GM04504 (cell line): Measurements from ENCODE around the gene TOM1L1.

Experiments
- DNase-seq: peaks from one replicate; pipeline ENCODE4 v3.0.0-alpha.2; 2012; ENCODE audit warnings: low read depth

TOM1L1 gene

DNA sequence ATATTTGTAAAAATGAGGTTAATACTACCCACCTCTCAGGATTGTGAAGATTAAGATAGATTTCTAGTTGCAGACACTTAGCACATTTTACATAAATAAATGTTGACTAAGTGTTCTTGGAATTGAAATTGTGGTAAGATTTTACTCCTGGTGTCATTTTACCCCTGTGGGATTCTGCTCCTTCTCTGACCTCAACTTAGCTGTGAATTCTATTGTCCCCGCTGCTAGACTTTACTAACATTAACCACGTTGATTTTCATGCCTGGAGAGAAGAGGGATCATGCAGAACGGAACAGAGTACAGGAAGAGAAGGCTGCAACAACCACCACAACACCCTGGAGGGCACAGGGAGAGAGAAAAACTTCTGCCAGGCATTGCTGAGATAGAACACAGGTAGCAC lies 2.1 kb upstream of the TOM1L1 start:
- no peak for DNase-seq

DNA sequence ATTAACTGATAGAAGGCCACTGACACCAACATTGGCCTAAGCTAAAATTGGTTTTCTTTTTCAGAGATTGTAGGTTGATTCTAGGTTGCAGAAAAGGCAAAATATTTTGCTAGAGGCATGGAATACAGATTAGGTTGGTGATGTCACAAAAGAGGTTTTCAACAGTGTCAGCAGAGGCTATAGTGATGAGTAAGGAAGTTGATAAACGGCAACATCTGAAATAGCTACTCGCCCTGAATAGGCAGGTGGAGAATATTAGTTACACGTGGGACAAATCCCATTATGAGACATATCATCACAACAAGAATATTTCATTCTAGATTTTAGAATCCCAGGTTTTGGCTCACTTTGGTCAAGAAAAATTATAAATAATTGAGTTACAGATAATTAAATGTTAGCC lies 1.5 kb upstream of the TOM1L1 start:
- DNase-seq = no peak

DNA sequence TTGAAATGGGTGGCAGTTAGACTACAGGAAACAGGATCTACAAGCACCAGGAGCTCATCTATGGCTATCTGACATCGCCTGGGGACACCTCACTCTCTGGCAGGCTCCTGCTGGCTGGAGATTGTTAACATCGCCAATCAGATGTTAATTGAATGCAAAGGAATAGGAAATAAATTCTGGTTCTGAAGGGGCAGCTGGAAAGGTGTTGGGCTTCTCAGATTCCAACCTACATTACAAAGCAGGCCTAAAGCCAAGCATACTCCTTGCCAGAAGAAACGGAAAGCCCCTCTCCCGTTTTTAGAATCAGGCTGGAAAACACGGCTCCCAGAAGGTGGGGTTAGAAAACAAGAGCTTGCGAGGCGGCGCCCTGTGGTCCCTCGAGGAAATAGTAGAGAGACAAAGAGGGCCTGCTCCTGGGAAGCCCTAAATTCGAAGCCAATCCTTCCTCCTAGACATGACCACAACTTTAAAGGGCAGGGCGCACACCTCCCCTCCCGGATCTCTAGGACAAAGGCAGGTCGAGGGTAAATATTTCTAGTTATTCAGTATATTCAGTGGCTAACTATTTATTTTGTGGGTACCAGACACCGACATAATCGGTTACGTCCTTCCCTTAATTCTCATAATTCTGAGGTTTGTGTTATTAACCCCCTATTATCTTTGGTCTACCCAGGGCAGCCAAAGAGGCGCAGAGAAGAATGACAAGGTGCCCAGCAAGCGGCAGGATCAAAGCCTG lies 763 bp upstream of the TOM1L1 start:
- DNase-seq = no peak

DNA sequence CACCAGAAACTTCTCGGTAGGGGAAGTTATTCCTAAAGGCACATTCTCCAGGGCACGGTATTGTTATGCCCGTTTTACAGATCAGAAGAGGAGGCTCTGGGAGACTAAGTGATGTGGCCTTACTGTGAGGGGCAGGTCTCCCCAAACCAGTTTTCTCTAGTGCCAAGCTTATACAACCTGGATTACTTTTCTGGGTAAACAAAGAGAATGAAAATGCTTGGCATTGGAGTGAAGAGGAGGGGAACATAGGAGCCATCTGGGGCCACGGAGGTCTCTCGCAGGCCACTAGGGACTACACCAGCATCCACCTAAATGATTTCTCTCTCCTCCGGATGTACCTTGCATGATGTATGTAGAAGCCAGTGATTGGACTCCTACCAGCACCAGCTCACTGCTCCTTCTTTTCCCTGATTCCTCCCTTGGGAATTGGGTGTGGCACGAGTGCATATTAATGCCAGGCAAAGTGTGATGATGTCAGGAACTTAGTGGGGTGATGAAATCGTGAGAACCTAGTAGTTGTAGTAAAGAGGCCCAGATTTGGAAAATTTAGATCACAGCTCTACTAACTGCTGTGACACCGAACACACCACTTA lies 674 bp downstream of the TOM1L1 start:
- peak; percentile 34 for DNase-seq

DNA sequence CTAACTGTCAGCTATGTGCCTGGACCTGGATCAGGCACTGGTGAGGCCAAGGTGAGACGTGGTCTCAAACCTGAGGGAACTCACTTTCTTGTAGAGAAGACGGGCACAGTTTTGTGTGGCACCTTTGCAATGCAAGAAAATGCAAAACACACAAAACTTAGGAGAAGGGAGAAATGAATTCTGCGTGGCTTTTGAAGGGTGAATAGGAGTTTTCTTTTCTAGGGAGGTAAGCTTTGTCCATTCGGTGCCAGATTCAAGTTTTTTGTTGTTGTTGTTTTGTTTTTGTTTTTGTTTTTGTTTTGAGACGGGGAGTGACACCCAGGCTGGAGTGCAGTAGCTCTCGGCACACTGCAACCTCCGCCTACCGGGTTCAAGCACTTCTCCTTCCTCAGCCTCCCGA lies 1.4 kb downstream of the TOM1L1 start:
- DNase-seq = no peak

DNA sequence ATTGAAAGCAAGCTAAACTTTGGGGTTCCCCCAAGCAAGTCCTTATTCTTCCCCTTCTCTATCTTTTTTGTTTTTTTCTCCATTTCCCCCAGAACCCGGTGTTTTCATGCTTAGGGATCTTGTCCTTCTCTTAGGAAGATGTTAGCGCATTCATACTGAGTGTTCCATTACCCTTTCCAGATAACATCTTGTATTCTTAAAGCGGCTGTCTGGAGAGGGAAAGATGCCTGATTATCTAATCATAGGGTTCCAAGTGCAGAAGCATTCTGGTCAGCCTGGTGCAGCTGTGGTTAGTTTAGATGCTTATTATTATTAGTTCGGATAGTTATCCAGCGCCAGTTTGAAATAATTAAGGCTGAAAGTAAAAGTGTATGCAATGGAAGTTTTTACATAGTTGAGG lies 2.0 kb downstream of the TOM1L1 start:
- no peak for DNase-seq

DNA sequence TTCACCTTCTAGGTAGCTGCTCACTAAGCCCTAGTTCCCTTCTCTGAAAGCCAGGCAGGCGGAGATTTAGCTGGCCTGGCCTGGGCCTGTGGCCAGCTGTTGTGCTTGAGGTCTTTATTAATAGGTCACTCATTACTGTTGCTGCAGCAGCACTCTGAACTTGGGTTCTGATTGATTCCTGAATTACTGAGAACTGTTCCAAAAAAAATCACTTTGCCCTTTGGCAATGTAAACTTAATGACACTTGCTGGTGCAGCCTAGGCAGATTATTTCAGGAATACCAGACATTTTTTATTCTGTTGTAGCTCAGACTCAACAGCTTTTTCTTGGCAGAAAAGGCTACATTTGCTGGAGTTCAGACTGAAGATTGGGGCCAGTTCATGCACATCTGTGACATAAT lies 2.7 kb downstream of the TOM1L1 start:
- no peak for DNase-seq

DNA sequence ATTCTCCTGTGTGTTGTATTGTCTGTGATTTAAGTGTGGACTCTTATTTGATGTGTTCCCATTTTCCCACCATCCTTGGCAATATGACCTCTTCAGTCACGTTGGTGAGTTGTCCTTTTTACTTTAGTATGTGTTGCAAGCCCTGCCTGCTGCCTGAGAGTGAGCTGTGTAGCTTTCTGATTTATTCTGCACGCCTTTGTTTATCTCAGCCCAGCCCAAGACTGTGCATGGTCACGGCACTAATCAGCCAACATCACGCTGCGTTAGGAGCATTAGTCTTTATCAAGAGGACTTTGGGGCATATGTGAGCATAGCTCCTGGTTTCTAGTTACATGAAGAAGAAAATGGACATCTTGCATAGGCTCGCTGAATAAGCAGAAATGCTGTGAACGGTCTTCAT lies 6.0 kb downstream of the TOM1L1 start:
- no peak for DNase-seq

DNA sequence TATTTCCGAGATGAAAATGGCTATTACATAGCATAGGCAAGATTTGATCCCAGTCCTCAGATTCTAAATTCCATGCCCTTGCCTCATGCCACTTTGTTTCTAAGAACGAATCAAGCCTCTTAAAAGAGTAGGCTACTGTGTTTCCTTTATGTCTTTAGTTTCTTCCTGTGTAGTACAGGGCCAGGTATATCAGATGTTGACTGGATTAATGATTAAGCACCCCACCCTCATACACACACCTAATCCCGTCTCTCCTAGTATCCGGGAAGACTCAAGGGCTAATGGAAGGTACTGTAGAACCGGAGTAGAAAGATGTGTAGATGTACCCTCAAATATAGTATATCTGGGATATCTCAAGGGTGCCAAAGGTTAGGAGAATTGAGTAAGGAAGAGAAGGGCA lies 6.7 kb downstream of the TOM1L1 start:
- DNase-seq = no peak

DNA sequence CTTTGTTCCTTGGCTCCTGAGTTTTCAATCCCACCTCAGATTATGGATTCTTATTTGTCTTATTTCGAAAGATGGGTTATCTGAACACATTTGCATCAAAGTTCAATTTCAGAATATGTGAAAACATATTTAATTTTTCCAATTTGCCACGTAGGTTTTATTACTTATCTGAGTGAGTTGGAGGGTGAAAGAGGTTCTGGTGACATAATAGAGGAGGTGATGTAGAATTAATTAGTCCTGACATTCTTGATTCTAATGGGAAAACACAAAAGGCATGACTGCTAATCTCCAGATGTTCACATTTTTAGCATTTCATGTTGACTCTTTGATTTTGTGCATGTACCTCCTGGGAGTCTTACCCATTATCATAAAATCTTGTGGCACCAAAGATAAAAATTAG lies 9.1 kb downstream of the TOM1L1 start:
- no peak for DNase-seq

DNA sequence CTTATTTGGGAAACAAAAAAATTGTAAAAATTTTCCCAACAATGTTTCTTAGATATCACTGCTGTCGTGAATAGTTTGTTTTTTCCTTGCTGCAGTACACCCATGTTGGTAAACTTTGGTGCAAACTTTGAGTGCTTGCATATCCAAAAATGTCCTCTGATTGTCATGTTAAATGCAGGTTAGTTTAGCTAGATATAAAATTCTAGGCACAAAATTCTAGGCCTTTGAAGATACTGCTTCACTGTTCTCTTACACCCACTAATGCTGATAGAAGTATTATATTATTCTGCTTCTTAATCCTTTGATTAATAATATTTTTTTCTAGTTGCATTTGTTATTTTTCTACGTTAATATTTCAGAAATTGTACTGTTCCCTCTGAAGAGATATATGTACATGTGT lies 16.1 kb downstream of the TOM1L1 start:
- DNase-seq = no peak

DNA sequence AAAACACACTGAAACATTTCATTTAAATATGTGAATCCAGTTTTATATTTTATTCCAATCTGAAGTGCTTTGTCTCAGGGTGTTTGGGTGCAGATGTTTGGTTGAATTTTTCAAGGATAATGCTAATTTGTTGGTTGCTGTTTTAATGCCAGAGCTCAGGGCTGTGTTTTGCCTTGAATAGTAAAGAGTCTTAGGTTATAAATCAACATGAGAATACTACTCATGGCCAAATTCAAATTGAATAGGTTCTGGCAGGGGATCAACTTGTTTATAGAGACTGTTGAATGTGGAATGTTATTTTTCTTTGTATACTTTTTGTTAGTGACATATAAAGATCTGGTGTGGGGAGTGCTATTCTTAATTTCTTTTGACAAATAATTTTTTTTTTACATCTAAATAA lies 18.8 kb downstream of the TOM1L1 start:
- no peak for DNase-seq

DNA sequence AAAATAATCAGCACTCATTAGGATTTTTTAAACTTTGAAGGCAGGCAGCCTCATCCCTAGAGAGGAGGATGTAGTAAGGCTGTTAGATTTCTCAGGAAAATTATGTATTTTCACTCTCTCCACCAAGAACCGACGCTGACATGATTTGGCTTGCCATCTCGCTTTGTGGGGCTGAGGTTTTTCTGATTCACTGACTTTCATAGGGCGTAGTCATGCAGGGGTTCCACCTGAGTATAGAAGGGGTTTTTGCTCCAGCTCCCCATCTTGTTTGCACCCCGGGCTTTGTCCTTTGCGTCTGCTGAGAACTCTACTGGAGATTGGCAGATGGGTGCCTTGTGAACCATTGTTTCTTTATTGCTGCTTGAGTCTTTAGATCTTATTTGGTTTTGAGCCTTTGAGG lies 20.2 kb downstream of the TOM1L1 start:
- DNase-seq = no peak

DNA sequence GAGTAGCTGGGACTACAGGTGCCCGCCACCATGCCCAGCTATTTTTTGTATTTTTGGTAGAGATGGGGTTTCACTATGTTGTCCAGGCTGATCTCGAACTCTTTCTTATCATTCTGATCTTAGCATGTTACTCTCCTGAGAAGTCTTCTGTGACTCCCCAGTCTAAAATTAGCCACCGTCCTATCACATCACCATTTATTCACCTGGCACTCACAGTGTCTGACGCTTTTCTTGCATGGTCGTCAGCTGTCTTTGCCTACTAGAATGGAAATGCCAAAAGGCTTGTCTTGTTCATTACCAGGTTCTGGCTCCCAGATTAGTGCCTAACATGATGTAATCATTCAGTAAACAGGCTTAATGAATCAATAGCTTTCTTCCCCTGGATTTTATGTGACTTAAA lies 23.8 kb downstream of the TOM1L1 start:
- no peak for DNase-seq

DNA sequence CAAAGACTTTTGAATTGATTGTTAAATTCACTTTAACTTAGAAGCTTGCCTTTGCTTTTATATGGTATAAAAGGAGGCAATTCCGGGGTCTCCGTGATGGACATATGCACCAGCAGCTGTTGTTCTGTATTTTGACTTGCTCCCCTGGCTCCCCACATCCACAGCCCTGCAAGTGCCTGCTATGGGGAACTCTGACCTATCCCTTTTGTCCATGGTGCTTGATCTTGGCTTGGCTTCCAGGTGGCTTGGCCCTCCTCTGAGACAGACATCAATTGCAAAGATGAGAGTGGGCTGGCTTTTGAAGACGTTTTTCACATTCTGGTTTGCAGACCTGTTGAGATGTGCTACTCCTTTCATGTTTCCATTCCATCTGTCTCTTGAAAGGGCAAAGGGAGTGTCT lies 26.9 kb downstream of the TOM1L1 start:
- DNase-seq = no peak

DNA sequence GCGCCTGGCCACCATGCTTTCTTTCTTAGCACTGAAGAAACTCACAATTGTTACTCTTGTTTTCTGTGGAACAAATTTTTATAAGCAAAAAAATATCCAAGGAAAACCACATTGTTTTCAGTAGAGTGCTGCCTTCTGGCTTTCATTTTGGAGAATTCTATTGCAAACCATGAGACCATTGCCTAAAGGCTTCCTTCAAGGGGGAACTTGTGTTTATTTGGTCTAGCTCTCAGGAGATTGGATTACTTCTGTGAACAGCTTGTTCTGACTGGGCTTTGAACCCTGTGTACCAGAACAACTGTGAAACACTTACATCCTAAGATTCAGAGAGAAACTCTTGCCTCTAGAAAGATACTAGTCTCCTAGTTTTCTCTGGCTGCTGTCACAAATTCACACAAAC lies 32.1 kb downstream of the TOM1L1 start:
- no peak for DNase-seq

DNA sequence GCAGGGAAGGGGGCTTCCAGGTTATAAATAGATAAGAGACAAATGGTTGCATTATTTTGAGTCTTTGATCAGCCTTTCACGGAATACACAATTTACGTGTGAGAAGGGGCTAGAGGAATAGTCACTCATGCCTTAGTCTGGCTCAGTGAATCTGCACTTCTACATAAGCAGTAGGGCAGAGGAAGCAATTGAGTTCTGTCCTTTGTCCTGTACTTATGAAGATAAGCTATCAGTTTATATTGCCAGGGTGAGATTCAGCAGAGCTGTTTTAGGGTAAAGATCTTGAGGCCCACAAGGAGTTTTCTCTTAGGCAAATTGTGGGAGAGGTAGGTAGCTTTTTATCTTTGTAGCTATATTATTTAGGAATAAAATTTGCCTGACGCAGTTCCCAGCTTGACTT lies 33.3 kb downstream of the TOM1L1 start:
- DNase-seq = no peak

DNA sequence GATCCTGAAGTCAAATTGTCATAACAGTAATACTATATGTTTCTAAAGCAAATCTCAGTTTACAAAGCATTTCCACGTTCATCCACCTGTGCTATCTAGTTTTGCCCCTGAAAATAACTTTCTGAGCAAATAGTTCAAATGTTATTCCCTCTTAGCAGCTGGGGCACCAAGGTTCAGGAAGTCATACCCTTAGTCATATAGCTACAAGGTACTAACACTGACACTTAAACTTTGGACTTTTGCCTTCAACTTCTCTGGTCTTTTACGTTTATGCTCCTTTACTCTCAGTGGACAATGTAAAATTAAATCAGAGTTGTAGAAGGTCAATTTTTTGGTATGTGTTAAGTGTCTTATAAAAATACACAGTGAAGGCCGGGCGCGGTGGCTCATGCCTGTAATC lies 34.8 kb downstream of the TOM1L1 start:
- no peak for DNase-seq

DNA sequence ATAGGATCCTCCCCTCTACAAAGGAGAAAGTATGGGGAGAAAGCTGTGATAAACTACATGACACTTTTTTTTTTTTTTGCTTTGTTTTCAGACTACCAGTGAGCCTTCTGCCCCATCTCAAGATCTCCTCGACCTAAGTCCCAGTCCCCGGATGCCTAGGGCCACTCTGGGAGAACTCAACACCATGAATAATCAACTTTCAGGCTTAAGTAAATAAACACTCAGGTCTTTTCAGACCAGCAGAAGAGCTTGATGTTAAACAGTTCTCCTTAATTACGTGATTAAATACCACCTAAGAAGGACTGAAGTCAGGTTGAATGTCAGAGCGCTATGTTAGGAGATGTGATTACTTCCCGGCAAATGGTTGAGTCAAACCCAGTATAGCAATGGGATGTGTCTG lies 36.4 kb downstream of the TOM1L1 start:
- no peak for DNase-seq

DNA sequence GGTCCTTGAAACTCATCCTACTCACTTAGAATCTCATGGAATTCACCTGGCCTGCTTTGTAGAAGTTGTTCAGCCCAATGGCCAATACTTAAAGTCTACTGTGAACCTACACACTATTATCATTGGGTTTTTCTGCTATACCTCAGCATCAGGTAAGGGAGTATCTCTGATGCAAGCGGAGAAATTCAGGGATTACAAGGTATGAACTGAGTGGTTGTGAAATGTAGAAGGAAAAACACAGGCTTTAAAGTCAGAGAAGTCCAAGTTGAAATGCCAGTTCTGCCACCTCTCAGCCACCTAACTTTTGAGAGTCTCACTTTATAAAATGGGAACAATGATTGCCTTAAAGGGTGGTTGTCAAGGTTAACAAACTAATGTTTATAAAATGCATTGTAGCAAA lies 36.8 kb downstream of the TOM1L1 start:
- no peak for DNase-seq

DNA sequence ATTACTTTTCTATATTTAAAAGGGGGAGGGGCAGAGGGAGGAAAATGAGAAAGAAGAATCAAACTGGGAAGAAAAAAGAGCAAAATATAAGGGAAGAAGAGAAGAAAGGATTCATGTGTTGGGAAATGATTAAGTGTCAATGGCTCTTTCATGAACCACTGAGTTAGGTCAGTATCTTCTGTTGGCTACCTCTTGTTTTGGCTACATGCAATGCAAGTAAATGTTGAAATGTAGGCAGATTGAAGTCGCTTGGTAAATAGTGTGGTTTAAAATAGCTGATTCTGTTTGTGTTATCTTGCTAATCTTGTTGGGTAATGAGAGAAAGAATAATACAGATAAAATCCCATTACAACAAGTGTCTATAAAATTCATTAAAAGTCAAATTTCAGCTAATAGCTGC lies 40.6 kb downstream of the TOM1L1 start:
- no peak for DNase-seq

DNA sequence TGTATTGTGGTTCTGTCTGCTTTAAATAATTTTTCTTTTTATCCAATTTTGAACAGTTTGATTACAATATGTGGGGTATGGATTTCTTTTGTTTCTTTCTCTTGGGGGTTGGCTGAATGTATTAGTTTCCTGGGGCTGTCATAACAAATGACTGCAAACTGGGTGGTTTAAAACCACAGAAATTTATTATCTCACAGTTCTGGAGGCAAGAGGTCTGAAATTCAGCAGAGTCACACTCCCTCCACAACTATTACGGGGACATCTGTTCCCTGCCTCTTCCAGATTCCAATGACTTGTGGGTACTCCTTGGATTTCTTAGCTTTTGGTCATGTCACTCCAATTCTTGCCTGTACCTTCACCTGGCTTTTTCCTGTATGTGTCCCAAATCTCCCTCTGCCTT lies 44.1 kb downstream of the TOM1L1 start:
- DNase-seq = no peak

DNA sequence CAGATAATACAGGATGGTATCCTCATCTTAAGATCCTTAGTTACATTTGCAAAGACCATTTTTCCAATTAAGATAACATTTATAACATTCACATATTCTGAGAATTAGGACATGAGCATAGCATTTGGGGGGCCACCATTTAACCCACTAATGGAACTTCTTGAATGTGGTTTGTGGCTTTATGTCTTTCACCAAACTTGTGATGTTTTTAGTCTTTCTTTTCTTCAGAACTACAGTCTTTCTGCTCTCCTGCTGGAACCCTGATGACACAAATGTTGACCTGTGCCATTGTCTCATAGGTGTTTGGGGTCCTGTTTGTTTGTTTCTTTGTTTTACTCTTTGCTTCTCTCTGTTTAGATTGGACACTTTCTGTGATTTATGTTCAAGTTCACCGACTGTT lies 44.6 kb downstream of the TOM1L1 start:
- DNase-seq = no peak

DNA sequence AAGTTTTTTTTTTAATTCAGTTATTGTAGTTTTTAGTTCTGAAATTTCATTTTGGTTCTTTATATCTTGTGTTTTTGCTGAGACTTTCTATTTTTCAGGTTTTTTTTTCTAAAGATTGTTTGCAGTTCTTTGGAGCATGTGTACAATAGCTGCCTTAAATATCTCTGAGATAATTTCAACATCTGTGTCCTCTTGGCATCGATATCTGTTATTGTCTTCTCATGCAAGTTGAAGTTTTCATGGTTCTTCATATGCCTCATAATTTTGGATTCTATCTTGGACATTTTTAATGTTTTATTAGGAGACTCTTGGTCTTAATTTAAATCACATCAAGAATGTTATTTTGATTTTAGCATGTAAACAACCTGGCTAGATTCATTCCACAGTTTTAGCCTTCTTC lies 45.0 kb downstream of the TOM1L1 start:
- DNase-seq = no peak
